PC-9 (cell line): ENCODE results near the gene MYCN. TPM values are rescaled to one million over a fixed set of nuclear protein-coding genes. Genes with fewer than 3 reads are reported as not detected.

Experiments
- BruUV-seq: library from RNA; stranded (reverse); fragments of 400-500 nt; replicated peaks from 2 replicates; lab custom pipeline; 2021; lab: Mats Ljungman, UMichigan
- CTCF ChIA-PET: fragments of 300-600 bp; sonication (Branson Sonifier 250); formaldehyde crosslinking; loops from one replicate; lab custom pipeline; 2022; ENCODE audit warnings: antibody characterized with exemption; lab: Charles Lee
- POLR2A ChIA-PET: fragments of 300-600 bp; sonication (Branson Sonifier 250); formaldehyde crosslinking; loops from one replicate; lab custom pipeline; 2022; ENCODE audit warnings: antibody characterized with exemption; ENCODE audit not compliant: unreplicated experiment; lab: Charles Lee
- DNase-seq, 2 experiments: peaks; one replicate each; pipeline versions ENCODE4 v3.0.0 to v3.0.0-alpha.2; 2015 to 2022; ENCODE audit warnings: mixed read lengths in 1 of 2
- H2AFZ ChIP-seq: fragments of 200-600 bp; sonication (generic); 2 replicates; pipeline ENCODE4 v1.8.1; 2017; ENCODE audit warnings: antibody characterized with exemption
- H3F3A ChIP-seq: fragments of 200-600 bp; sonication (generic); 2 replicates; pipeline ENCODE4 v1.8.1; 2017; ENCODE audit warnings: antibody characterized with exemption, mild to moderate bottlenecking, low read depth; ENCODE audit not compliant: insufficient read depth
- H3K27ac ChIP-seq: fragments of 200-600 bp; sonication (generic); 2 replicates; pipeline ENCODE4 v1.6.1; 2016; ENCODE audit warnings: mixed run types
- H3K27me3 ChIP-seq: fragments of 200-600 bp; sonication (generic); 2 replicates; pipeline ENCODE4 v1.6.1; 2016; ENCODE audit warnings: low read depth, mixed run types; ENCODE audit not compliant: insufficient read depth
- H3K36me3 ChIP-seq: fragments of 200-600 bp; sonication (generic); 2 replicates; pipeline ENCODE4 v1.6.1; 2016; ENCODE audit warnings: low read depth, mixed run types
- H3K4me1 ChIP-seq: fragments of 200-600 bp; sonication (generic); replicated peaks from 2 replicates; pipeline ENCODE4 v1.6.1; 2016; ENCODE audit warnings: mixed run types; ENCODE audit not compliant: insufficient read depth
- H3K4me2 ChIP-seq: fragments of 200-600 bp; sonication (generic); 2 replicates; pipeline ENCODE4 v1.6.1; 2017; ENCODE audit warnings: mixed run types
- H3K4me3 ChIP-seq: fragments of 200-600 bp; sonication (generic); 2 replicates; pipeline ENCODE4 v1.6.1; 2016; ENCODE audit warnings: mixed run types
- H3K79me2 ChIP-seq: fragments of 200-600 bp; sonication (generic); 2 replicates; pipeline ENCODE4 v1.6.1; 2017; ENCODE audit warnings: low read depth, mixed run types
- H3K9me2 ChIP-seq: fragments of 200-600 bp; sonication (generic); 2 replicates; pipeline ENCODE4 v1.8.1; 2017; ENCODE audit warnings: mild to moderate bottlenecking; ENCODE audit not compliant: insufficient read depth
- H3K9me3 ChIP-seq: fragments of 200-600 bp; sonication (generic); 2 replicates; pipeline ENCODE4 v1.8.1; 2016; ENCODE audit warnings: low read depth; ENCODE audit not compliant: insufficient read depth
- H4K20me1 ChIP-seq: fragments of 200-600 bp; sonication (generic); 2 replicates; pipeline ENCODE4 v1.8.1; 2017; ENCODE audit not compliant: insufficient read depth
- EZH2 ChIP-seq: fragments of 200-600 bp; sonication (generic); IDR thresholded peaks from 2 replicates; pipeline ENCODE4 v1.8.0; 2017; ENCODE audit warnings: antibody characterized with exemption, low read depth
- intact Hi-C: fragments of 100-400 bp; cut with micrococcal nuclease; formaldehyde crosslinking; loops from one replicate; pipeline ENCODE4 v1.10.0; 2022; ENCODE audit not compliant: unreplicated experiment
- total RNA-seq: library from RNA; stranded (reverse); gene quantifications from 2 replicates; pipeline ENCODE4 v1.2.3, GENCODE V29; 2021
- TF ChIP-seq, protein P1 (sequence below): fragments of 200-600 bp; sonication (generic); conservative IDR thresholded peaks from 2 replicates; pipeline ENCODE4 v1.6.1; 2017; ENCODE audit warnings: mixed run types, antibody characterized with exemption, mild to moderate bottlenecking, moderate library complexity

MYCN gene
- total RNA-seq, 1 experiment from 2014 or later = not detected

DNA sequence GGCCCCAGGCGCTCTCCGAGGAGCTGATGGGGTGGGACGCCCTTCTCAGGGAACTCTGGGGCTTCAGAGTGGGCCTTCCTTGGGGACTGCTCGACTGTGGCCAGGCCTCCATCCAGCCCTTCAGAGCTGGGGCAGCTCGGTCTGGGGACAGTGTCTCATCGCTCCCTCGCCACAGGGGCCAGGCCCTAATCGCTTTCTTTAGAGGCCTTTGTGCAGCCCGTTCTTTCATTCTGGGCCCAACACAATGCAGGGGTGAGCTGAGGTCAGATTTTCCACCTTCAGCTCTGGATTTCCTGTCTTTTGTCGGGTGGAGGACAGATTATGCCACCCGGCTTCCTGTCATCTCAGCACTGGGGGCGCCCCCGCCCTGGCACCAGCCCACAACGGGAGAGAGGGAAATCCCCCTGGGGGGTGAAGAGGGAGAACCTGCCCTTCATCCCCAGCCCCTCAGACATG is 25.2 kb downstream of the MYCN start:
- Histone ChIP-seq H3K4me2 (no peak overlapping the region), H3K4me1 (no peaks in the 10 kb centered on the region), H3F3A (no peaks in the 10 kb centered on the region), H3K9me3 (no peaks in the 10 kb centered on the region), H3K9me2 (no peaks in the 10 kb centered on the region), H4K20me1 (no peaks in the 10 kb centered on the region), H3K36me3 (no peaks in the 10 kb centered on the region), H3K27me3 (peaks cover 46% of the 10 kb centered on the region), H3K27ac (no peak overlapping the region), H2AFZ (no peak overlapping the region), H3K4me3 (no peak overlapping the region), H3K79me2 (no peaks in the 10 kb centered on the region)
- TF ChIP-seq EZH2 = no peak
- TF ChIP-seq, protein P1, sequence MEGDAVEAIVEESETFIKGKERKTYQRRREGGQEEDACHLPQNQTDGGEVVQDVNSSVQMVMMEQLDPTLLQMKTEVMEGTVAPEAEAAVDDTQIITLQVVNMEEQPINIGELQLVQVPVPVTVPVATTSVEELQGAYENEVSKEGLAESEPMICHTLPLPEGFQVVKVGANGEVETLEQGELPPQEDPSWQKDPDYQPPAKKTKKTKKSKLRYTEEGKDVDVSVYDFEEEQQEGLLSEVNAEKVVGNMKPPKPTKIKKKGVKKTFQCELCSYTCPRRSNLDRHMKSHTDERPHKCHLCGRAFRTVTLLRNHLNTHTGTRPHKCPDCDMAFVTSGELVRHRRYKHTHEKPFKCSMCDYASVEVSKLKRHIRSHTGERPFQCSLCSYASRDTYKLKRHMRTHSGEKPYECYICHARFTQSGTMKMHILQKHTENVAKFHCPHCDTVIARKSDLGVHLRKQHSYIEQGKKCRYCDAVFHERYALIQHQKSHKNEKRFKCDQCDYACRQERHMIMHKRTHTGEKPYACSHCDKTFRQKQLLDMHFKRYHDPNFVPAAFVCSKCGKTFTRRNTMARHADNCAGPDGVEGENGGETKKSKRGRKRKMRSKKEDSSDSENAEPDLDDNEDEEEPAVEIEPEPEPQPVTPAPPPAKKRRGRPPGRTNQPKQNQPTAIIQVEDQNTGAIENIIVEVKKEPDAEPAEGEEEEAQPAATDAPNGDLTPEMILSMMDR = no peak
- ChIA-PET POLR2A (no interaction called here), CTCF (no interaction called here)
- no TSS peak for BruUV-seq
- intact Hi-C loops = no loop called here
- DNase-seq = no peak

DNA sequence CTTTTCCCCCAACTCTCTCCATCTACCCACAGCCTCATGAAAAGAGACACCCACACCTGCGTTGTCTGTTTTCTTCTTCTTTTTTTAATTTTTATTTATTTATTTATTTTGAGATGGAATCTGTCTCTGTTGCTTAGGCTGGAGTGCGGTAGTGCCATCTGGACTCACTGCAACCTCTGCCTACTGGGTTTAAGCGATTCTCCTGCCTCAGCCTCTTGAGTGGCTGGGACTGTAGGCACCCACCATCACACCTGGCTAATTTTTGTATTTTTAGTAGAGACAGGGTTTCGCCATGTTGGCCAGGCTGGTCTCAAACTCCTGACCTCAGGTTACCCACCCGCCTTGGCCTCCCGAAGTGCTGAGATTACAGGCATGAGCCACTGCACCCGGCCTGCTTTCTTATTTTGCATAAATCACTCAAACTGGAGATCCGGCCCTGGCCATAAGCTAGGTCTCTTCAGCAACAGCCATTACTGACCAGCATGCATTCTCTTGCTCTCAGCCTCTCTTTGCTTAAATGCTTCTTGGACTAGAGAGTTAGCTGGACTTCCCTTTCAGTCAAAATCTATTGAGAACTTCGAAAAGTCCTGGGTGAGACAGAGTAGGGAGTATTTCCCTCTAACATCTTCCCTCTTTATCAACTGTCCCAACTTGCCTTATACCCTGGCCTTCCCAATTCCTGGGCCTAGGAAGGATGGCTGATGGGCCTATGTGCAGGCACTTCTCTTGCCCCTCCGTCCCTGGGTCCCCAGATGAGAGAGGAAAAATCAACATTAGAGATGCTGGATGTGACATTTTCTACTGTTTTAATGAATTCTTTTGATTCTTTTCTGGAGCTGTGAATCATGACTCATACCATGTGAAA is 27.3 kb downstream of the MYCN start:
- TF ChIP-seq, protein P1 = no peak
- TF ChIP-seq EZH2 = no peak
- Histone ChIP-seq H3F3A (no peaks in the 10 kb centered on the region), H2AFZ (no peak overlapping the region), H3K4me3 (no peak overlapping the region), H3K9me3 (no peaks in the 10 kb centered on the region), H4K20me1 (no peaks in the 10 kb centered on the region), H3K36me3 (no peaks in the 10 kb centered on the region), H3K4me1 (no peaks in the 10 kb centered on the region), H3K27ac (no peak overlapping the region), H3K9me2 (no peaks in the 10 kb centered on the region), H3K4me2 (no peak overlapping the region), H3K27me3 (peaks cover 54% of the 10 kb centered on the region), H3K79me2 (no peaks in the 10 kb centered on the region)
- CTCF ChIA-PET = no interaction called here
- no peak for DNase-seq
- intact Hi-C loops = no loop called here
- POLR2A ChIA-PET = no interaction called here
- BruUV-seq = no TSS peak

GRCh38 chr2:15968280-15969178 is 28.2 kb downstream of the MYCN start:
- H3K4me3 ChIP-seq = no peak overlapping the region
- no peaks in the 10 kb centered on the region for H3F3A ChIP-seq
- no peak overlapping the region for H2AFZ ChIP-seq
- CTCF ChIA-PET = no interaction called here
- no peak for DNase-seq
- POLR2A ChIA-PET = no interaction called here
- intact Hi-C loops = no loop called here
- no peaks in the 10 kb centered on the region for H3K79me2 ChIP-seq
- H3K9me3 ChIP-seq = no peaks in the 10 kb centered on the region
- H3K36me3 ChIP-seq = no peaks in the 10 kb centered on the region
- H4K20me1 ChIP-seq = no peaks in the 10 kb centered on the region
- peaks cover 54% of the 10 kb centered on the region for H3K27me3 ChIP-seq
- BruUV-seq = no TSS peak
- TF ChIP-seq, protein P1 = no peak
- no peak for TF ChIP-seq EZH2
- H3K9me2 ChIP-seq = no peaks in the 10 kb centered on the region
- H3K4me1 ChIP-seq = no peaks in the 10 kb centered on the region
- H3K27ac ChIP-seq = no peak overlapping the region
- H3K4me2 ChIP-seq = no peak overlapping the region
